ENCODE measurements around the gene FLT3.
"Not testable (repeated sequence)": the region's sequence is repeated elsewhere in the genome, so short reads cannot be mapped to it uniquely, and the experiment has no call there.

DNA sequence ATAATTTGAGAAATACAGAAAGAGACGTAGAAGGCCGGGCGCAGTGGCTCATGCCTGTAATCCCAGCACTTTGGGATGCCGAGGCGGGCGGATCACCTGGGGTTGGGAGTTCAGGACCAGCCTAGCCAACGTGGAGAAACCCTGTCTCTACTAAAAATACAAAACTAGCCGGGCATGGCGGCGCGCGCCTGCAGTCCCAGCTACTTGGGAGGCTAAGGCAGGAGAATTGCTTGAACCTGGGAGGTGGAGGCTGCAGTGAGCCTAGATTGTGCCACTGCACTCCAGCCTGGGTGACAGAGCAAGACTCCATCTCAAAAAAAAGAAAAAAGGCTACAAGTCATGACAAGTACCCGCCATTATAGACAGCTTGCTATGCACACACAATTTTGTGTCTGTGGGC is 95.4 kb downstream of the FLT3 start:
- TF ChIP-seq, protein P1, sequence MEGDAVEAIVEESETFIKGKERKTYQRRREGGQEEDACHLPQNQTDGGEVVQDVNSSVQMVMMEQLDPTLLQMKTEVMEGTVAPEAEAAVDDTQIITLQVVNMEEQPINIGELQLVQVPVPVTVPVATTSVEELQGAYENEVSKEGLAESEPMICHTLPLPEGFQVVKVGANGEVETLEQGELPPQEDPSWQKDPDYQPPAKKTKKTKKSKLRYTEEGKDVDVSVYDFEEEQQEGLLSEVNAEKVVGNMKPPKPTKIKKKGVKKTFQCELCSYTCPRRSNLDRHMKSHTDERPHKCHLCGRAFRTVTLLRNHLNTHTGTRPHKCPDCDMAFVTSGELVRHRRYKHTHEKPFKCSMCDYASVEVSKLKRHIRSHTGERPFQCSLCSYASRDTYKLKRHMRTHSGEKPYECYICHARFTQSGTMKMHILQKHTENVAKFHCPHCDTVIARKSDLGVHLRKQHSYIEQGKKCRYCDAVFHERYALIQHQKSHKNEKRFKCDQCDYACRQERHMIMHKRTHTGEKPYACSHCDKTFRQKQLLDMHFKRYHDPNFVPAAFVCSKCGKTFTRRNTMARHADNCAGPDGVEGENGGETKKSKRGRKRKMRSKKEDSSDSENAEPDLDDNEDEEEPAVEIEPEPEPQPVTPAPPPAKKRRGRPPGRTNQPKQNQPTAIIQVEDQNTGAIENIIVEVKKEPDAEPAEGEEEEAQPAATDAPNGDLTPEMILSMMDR (IDR thresholded peaks at IDR 0.05), result not testable (repeated sequence)
- TF ChIP-seq POLR2AphosphoS5, EP300, POLR2A (IDR thresholded peaks at IDR 0.05): not testable (repeated sequence)

Data from sigmoid colon (tissue), 4 donors.